ENCODE data around the gene SERTAD1. TPM values are rescaled to one million over a fixed set of nuclear protein-coding genes. Genes with fewer than 3 reads are reported as not detected.
"Not testable (repeated sequence)": the region's sequence is repeated elsewhere in the genome, so short reads cannot be mapped to it uniquely, and the experiment has no call there.

Gene SERTAD1
- polyA plus RNA-seq, 3 donors, result 6.4 to 9.7 (median 7.0) TPM

- DNase-seq (ENCODE audit: extremely low read depth in 1 of 11, low read depth in 9 of 11, low spot score in 4 of 11), result peak in 10 of 11 donors; percentile 85 to 94 (median 88)
Observed at GRCh38 chr19:40433391-40434216, 7.8 kb upstream of the SERTAD1 start.

DNA sequence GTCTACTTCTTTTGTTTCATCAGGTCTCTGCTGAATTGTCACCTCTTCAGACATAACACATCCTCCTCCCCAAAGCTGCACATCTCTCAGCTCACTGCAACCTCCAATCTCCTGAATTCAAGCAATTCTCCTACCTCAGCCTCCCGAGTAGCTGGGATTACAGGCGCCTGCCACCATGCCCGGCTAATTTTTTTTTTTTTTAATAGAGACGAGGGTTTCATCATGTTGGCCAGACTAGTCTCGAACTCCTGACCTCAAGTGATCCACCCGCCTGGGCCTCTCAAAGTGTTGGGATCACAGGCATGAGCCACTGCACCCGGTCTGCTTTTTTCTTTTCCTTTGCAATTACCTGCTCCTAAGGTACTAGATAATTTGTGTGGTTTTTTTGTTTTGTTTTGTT, 7.0 kb upstream of the SERTAD1 start:
- not testable (repeated sequence) for DNase-seq (ENCODE audit: extremely low read depth in 1 of 11, low read depth in 9 of 11, low spot score in 4 of 11)

DNA sequence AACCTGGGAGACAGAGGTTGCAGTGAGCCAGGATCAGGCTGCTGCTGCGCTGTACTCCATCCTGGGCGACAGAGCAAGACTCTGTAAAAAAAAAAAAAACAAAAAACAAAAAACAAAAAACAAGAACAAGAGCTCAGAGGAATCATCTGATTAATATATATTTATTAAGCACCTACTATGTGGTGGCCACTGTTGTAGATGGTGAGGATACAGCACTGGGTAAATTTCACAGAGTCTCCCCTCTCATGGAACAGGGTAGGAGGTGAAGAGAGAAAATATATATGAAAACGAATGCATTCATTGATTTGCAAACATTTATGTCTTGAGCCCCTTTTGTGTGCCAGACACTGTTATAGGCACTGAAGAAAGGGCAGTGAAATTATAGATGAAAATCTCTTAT, 5.9 kb upstream of the SERTAD1 start:
- no peak for DNase-seq (ENCODE audit: extremely low read depth in 1 of 11, low read depth in 9 of 11, low spot score in 4 of 11)

DNA sequence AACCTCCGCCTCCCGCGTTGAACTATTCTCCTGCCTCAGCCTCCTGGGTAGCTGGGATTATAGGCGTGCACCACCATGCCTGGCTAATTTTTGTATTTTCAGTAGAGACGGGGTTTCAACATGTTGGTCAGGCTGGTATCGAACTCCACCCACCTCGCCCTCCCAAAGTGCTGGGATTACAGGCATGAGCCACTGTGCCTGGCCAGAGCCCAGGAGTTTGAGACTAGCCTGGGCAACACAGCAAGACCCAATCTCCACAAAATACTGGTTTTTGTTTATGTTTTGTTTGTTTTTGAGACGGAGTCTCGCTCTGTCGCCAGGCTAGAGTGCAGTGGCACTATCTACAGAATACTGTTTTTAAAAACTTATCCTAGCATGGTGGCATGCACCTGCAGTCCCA, 4.5 kb upstream of the SERTAD1 start:
- DNase-seq (ENCODE audit: extremely low read depth in 1 of 11, low read depth in 9 of 11, low spot score in 4 of 11), result not testable (repeated sequence)

GRCh38 chr19:40428197-40428596, 2.4 kb upstream of the SERTAD1 start:
- not testable (repeated sequence) for DNase-seq (ENCODE audit: extremely low read depth in 1 of 11, low read depth in 9 of 11, low spot score in 4 of 11)

DNA sequence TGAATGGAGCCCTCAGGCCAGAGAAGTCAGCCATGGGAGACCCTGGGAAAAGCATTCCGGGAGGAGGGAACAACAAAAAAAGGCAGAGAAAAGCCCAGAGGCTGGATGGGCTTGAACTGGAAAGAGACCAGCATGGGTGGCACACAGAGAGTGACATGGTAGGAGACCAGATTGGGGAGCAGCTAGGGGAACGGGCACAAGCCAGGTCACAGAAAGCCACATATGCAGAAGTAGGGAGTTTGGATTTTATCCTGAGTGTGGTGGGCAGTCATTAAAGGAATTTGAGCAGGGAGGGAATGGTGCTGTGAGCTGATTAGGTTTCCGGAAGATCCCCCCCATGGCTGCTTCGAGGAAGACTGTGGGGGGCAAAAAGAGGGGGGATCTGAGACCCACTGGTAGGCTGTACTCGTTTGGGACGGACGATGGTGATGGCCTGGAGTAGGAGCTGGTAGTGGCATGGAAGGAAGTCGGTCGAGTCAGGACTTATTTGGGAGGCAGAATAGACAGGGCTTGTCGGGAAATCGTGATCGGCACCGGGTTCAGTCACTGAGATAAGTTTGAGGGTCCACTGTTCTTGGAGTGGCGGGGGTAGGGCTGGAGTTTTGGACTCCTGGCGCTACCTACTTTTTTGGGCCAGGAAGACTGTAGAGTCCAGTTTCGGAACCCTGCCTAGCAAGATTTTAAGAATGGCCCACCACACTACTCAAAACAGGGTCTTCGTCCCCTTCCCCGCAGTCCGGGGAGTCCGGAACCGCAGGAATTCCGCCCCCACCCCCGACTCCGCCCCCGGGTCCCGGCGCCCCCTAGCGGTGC, 949 bp downstream of the SERTAD1 start:
- no peak for DNase-seq (ENCODE audit: extremely low read depth in 1 of 11, low read depth in 9 of 11, low spot score in 4 of 11)

DNA sequence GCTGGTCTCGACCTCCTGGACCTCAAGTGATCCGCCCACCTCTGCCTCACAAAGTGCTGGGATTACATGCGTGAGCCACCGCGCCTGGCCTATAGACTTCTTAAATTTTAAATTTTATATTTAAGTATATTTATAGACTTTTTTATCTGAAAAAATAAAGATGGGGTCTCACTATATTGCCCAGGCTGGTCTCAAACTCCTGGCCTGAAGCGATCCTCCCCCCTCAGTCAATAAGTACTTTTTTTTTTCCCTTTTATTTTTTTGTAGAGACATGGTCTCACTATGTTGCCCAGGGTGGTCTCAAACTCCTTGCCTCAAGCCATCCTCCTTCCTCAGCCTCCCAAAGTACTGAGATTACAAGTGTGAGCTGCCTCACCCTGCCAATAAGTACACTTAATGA, 1.9 kb downstream of the SERTAD1 start:
- DNase-seq (ENCODE audit: extremely low read depth in 1 of 11, low read depth in 9 of 11, low spot score in 4 of 11), result no peak

GRCh38 chr19:40422748-40423566, 2.8 kb downstream of the SERTAD1 start:
- DNase-seq (ENCODE audit: extremely low read depth in 1 of 11, low read depth in 9 of 11, low spot score in 4 of 11), result no peak

GRCh38 chr19:40421993-40422747, 3.6 kb downstream of the SERTAD1 start:
- no peak for DNase-seq (ENCODE audit: extremely low read depth in 1 of 11, low read depth in 9 of 11, low spot score in 4 of 11)

GRCh38 chr19:40420766-40421765, 4.7 kb downstream of the SERTAD1 start:
- DNase-seq (ENCODE audit: extremely low read depth in 1 of 11, low read depth in 9 of 11, low spot score in 4 of 11), result peak in 10 of 11 donors; percentile 82 to 90 (median 88)

- DNase-seq (ENCODE audit: extremely low read depth in 1 of 11, low read depth in 9 of 11, low spot score in 4 of 11), result no peak
Observed at GRCh38 chr19:40420451-40420765, 5.4 kb downstream of the SERTAD1 start.

DNA sequence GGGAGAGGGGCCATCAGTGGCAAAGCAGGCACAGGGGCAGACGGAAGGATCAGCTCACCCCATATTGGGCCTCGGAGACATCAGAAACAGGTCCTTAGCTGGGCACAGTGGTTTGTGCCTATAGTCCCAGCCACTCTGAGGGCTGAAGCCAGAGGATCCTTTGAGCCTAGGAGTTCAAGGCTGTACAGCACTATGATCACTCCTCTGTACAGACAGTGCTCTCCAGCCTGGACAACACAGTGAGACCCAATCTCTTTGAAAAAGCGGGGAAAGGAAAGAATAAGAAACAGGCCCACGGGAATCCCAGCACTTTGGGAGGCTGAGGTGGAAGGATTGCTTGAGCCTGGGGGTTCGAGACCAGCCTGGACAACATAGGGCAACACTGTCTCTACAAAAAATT, 6.0 kb downstream of the SERTAD1 start:
- no peak for DNase-seq (ENCODE audit: extremely low read depth in 1 of 11, low read depth in 9 of 11, low spot score in 4 of 11)

GRCh38 chr19:40419066-40419612, 6.7 kb downstream of the SERTAD1 start:
- DNase-seq (ENCODE audit: extremely low read depth in 1 of 11, low read depth in 9 of 11, low spot score in 4 of 11), result no peak

- DNase-seq (ENCODE audit: extremely low read depth in 1 of 11, low read depth in 9 of 11, low spot score in 4 of 11), result no peak
Observed at GRCh38 chr19:40418040-40418439, 7.8 kb downstream of the SERTAD1 start.

DNA sequence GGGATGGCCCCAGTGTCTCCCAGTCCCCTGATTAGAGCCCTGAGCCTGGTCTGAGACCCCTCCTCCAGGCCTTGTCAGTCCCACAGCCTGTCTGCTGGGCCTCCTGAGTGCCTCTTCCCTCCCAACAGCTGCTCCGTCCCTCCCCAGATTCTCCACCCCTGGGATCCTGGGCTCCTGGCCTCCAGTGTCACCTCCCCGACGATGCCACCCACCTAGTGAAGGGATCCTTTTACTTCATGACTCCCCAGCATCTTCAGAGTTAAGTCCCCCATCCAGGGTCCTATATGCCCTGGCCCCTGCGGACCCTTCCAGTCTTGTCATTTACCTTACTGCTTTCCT, 8.2 kb downstream of the SERTAD1 start:
- DNase-seq (ENCODE audit: extremely low read depth in 1 of 11, low read depth in 9 of 11, low spot score in 4 of 11), result no peak

DNA sequence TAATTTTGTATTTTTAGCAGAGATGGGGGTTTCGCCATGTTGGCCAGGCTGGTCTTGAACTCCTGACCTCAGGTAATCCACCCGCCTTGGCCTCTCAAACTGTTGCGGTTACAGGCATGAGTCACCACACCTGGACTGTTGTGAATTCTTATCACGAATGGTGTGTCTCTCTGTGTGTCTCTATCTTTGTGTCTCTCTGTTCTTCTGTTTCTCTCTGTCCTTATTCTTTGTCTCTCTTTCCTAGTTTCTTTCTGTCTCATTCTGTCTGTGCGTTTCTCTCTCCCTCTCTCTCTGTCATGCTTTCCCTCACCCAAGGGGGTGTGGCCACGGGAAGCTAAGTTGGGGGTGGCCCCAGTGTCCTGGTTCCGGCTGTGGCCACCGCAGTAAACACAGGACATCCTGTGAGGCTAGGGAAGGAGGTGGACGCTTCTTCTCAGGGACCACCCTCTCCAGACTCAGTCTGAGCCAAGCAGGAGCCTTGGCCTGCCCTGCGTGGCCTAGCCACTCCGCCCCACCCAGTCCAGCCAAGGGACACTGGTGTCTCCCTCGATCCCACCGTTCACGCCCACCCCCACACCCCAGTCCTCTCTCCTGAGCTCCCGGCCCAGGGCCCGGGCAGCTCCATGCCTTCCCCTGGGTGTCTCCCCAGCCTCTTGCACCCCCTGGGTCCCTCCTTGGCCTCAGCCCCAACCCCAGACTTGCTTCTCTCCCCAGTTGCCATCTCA, 8.7 kb downstream of the SERTAD1 start:
- peak in 1 of 11 donors; percentile 39 for DNase-seq (ENCODE audit: extremely low read depth in 1 of 11, low read depth in 9 of 11, low spot score in 4 of 11)

DNA sequence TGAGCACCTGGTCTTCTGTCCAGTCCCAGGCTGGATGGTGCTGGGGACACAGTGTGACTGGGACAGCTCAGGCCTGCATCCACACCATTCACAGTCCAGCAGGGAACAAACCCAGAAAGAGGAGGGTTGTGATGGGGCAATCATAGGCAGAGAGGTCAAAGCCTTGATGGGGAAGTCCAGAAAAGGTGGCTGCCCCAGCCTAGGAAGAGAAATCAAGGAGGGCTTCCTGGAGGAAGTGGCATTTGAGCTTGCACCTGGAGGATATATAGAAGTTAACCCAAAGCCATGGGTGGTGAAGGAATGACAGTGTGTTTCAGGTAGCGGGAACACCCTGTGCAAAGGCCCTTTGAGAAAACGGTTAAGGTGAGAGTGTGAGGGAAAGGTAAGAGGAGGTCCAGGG, 10.0 kb downstream of the SERTAD1 start:
- DNase-seq (ENCODE audit: extremely low read depth in 1 of 11, low read depth in 9 of 11, low spot score in 4 of 11), result no peak
